ENCODE measurements around the gene NAALADL2.

The NAALADL2 gene

GRCh38 chr3:175214216-175214615 lies 355.1 kb downstream of the NAALADL2 start:
- no peak for DNase-seq

- no peak for DNase-seq
Observed at GRCh38 chr3:175215833-175216232, 356.7 kb downstream of the NAALADL2 start.

DNA sequence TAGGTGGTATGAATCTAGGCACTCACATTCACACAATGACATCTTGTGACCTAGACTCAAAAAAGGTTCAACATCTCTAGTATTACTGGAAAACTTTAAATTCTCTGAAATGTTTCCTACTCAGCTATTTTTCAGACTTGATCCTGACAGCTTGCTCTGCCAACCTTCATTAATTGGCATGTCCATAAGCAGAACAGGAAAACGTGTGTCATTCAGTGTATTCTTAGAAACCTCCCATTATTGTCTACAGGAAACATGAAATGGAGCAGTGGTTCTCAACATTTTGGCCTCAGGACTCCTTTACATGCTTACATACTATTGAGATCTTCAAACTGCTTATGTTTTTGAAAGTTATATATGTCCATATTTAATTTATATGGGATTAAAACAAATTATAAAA lies 363.2 kb downstream of the NAALADL2 start:
- DNase-seq = no peak

DNA sequence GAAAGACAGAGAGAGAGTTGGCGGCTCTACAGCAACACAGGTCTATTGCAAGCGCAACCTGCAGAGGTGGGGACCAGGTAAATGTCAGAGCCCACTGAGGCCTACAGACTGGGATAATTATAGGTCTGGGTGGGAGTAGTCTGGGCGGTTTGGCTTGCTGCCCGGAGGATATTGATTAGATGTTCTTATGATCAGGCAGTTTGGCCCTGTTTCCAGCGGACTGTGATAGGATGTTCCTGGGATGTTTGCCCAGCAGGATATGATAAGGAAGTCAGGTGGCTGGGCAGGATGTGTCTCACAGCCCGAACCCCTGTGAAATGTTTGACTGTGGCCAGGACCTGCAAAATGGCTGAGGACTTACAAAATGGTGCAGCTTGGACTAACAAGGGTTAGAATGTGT lies 364.9 kb downstream of the NAALADL2 start:
- DNase-seq = no peak

DNA sequence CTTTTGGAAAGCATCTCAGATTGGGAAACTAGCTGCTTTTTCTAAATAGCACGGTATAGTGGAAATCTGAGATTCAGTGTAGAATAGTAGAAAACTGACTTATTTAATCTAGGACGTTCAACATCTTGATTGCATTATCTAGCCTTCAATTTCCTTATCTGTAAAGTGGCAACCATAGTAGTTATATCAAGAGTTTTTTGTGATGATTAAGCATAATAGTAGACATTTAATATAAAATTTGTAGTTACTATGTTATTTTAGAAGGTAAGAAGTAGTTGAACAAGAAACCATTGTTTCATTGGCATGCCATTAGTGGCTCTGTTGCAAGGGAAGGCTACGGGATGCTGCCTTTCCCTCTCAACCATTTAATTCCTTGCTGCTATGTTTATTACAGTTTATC lies 367.3 kb downstream of the NAALADL2 start:
- DNase-seq = no peak

GRCh38 chr3:175227126-175227525 lies 368.0 kb downstream of the NAALADL2 start:
- DNase-seq = no peak

- no peak for DNase-seq
Observed at GRCh38 chr3:175233957-175234940, 375.1 kb downstream of the NAALADL2 start.

DNA sequence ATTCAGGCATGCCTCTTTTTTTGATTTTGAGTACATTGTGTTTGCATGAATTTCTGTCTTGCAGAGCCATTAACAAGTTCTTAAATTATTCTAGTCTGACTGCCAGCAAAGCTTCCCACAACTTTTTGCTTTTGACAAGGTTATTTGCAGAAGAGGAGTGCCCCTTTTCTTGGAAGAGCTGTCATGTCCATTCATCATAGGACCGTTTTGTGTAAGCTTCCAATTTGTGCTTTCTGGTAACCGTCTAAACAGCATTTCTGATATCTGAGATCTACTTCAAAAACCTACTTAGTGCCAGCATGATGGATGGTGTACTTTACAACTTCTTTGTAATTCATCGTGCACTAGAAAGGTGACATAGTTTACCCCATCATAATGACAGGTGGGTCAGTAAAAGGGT lies 379.7 kb downstream of the NAALADL2 start:
- DNase-seq = no peak

DNA sequence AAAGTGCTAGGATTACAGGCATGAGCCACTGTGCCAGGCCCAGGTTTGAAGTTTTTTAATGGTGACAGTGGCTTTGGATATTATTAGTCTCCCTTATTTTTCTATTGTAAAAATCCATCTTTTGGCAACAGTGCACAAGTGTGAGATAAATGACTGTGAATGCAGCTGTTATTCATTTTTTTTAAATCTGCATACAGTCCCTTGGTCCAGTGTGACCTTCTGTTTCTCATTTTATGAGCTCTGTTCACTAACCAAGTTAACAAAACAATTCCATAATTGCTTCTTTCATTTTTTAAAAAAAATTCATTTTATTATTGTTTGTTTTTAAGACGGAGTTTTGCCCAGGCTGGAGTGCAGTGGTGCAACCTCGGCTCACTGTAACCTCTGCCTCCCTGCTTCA lies 381.8 kb downstream of the NAALADL2 start:
- DNase-seq = no peak

DNA sequence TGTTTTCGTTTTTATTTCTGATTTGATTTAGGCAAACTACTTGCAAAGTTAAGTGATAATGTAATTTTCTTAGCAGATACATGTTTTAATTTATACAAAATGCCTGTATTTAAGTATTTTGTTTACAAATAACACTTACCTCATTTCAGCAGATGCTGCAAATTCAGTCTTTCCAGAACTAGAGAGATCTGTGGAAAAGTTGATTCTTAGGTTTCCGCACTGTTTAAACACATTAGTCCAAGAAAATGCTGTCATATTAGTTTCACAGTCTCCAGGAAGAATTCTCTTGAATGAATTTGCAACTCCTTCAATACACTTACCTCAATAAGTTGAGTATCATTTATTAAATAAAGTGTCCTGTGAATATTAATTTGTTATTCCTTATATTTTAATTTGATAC lies 383.1 kb downstream of the NAALADL2 start:
- no peak for DNase-seq

DNA sequence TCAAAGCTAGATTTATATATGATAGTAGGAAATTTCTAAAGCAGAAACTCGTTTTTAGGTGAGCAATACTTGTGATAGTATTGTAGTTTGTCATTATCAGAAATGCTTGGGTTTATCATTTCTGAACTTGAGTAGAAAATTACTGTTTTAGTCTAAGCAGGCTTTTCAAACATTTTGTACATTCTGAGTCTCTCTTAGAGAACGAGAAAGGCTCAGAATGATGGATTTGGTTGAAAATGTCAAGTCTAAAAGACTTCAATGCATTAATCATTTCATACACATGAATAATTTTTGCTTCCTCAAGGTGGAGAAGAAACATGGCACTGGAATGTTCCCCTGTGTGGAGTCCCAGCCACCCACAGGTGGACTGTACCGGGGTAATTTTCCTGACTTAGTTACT lies 387.1 kb downstream of the NAALADL2 start:
- no peak for DNase-seq

GRCh38 chr3:175246766-175247165 lies 387.6 kb downstream of the NAALADL2 start:
- DNase-seq = peak; percentile 13

DNA sequence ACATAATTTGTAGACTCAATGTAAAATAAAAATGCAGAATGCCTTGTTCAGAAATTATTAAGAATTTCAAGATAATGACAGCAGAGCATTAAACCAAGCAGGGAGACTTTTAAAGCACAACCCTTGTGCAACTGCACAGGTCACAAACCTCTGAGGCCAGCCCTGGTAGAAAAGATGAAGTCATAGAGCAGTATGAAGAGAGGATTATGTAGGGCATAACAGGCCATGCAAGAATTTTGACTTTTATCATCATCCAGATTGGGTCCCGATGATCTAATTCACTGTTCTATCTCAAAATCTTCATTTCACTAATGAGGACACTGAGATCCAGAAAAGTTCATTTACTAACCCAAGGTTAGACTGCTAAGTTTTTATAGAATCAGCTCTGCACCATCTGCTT lies 388.5 kb downstream of the NAALADL2 start:
- no peak for DNase-seq

DNA sequence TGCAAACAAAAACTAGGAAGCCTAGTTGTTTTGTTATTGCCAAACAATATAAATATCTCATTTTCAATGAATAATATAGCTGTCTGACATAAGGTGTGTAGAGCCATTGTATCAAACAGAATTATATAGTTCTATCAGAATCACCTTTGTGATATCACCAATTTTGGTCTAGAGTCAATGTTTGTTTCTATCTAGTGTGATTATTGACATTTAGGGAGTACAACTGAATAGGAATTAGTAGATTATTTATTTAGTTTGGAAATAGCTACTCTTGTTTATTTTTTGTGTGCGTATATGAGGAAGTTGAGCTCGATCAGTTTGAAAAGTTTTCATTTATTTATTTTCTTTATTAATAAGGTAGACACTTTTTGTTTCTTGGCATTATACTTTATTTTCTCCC lies 389.7 kb downstream of the NAALADL2 start:
- DNase-seq = no peak

- peak; percentile 26 for DNase-seq
Observed at GRCh38 chr3:175255698-175256097, 396.6 kb downstream of the NAALADL2 start.

- DNase-seq = no peak
Observed at GRCh38 chr3:175257123-175257522, 398.0 kb downstream of the NAALADL2 start.

DNA sequence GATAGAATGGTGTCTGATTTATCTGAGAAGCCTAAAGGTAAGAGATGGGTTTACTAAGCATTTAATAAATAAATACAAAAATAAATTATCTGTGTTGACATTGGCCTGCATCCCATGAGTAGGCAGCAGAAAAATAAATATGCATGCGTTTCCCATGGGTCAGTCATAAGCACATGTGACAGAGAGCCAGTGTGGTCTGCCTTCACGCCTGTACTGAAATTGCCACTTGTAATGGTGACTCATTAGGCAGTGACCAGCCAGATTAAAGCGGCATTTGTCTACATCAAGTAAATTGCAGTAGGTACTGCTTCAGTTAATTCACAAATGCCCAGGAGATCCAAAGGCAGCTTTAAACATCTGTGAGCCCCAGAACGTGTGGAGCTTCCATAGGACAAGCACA lies 399.6 kb downstream of the NAALADL2 start:
- no peak for DNase-seq

DNA sequence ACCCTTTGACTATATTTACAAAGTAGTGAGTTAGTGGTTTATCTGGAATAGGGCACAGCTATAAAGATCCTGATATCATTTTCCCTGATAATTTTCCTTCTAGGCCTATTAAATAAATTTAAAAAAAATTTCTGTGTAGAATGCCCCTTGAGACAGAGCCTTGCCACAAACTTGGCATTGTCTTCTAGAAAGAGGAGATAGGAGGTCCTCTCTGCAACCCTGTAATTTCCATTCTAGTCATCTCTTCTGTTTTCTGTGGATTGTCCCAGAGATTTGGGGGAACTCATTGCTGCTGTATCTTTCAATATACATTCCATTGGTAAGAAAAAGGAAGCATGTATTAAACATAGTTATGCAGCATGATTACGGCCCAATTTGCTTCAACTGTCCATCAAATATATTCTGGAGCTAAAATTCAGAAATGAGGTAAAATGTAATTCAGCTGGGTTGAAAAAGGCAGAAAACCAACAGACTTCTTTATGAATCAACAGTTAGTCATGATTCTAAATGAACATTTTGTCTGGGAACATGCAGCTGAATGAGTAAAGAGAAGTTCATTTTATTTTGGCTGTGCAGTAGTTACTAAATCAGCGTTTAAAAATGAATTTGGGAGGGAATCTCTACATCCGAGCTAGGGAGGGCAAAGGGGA lies 401.1 kb downstream of the NAALADL2 start:
- peak; percentile 71 for DNase-seq

DNA sequence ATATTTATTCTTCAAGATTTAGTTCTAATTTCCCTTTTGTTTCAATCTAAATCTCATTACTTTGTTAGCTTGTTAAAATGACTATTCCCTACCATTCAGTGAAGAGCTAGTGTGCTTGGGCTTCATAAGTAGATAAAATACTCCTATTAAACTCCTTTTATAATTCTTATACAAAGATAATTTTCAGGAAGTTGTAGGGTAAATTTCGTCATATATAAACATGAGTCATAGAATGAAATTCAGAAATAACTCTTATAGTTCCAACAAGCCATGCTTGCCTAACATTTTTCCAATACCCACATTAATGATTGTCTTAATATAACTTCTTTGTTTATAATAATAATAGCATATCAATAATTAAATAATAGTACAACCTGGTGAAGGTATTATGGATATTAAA lies 407.3 kb downstream of the NAALADL2 start:
- peak; percentile 62 for DNase-seq

DNA sequence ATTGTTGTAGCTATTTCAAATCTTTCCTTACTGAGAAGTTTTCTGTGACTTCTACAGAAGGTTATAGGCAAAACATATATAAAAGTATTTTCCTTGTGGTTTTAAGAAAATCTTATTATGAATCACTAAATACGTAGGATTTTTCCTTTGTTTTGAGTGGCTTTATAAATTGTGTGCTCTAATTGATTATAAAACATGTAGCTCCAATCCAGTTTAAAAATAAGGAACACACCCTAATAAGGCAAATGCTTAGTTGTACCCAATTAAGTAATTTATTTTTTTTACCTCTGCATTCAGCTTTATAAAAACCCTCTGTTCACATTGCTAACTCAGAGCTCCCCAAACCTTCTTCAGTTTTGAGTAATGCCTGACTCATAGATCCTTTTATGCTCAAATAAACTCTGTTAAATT lies 408.0 kb downstream of the NAALADL2 start:
- peak; percentile 87 for DNase-seq

GRCh38 chr3:175267561-175267960 lies 408.4 kb downstream of the NAALADL2 start:
- DNase-seq = no peak

- DNase-seq = no peak
Observed at GRCh38 chr3:175269394-175269793, 410.3 kb downstream of the NAALADL2 start.

DNA sequence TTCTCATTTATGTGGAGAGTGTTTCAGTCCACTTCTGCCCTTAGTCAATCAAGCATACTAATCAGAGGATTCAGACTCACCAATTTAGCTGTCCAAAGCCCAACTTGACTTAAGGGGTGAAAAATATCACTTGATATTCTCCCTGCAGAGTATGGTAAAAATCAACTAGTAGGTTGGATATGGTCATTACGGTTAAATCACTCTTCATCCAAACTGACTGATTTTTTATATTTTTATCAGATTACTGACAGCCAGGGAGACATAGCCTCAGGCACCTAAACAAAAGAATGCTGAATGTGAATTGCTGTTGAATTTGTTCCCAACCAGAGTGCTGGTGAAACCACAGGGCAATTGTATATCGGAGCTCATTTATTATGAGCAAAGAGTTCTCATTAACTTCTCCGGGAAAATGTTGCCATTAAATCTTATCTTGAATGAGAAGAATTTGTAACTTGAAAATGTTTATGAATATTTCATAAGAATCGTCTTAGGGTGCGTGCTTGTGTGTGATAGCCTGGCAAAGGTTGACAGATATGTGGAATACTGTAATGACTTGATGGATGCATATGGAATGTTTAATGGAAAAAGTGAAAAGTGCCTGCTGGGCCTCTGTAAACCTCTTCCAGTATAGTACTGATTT lies 411.2 kb downstream of the NAALADL2 start:
- DNase-seq = peak; percentile 73

Data from fibroblast of skin of scalp (primary cell).